GM21723 (cell line): ENCODE results near the gene SEMA3D.
A peak's percentile ranks its signal among the peaks of the same experiment; 100 is the strongest.

Experiments
- ATAC-seq: cut with Tn5 transposase; IDR thresholded peaks from one replicate; pipeline ENCODE4 v1.9.1; 2021; ENCODE audit warnings: mild to moderate bottlenecking, moderate library complexity; ENCODE audit not compliant: unreplicated experiment

Gene SEMA3D

GRCh38 chr7:85184599-85185423, 2.0 kb downstream of the SEMA3D start:
- ATAC-seq: no peak

GRCh38 chr7:85183296-85183695, 3.6 kb downstream of the SEMA3D start:
- ATAC-seq: no peak

GRCh38 chr7:85178531-85179298, 8.1 kb downstream of the SEMA3D start:
- no peak for ATAC-seq

GRCh38 chr7:85177316-85177715, 9.5 kb downstream of the SEMA3D start:
- no peak for ATAC-seq

- ATAC-seq: no peak
Measured at GRCh38 chr7:85176197-85176596, 10.7 kb downstream of the SEMA3D start.

GRCh38 chr7:85175217-85175616, 11.6 kb downstream of the SEMA3D start:
- no peak for ATAC-seq

GRCh38 chr7:85172530-85172941, 14.3 kb downstream of the SEMA3D start:
- ATAC-seq: no peak

- ATAC-seq: no peak
Measured at GRCh38 chr7:85167636-85168035, 19.2 kb downstream of the SEMA3D start.

GRCh38 chr7:85165263-85165662, 21.6 kb downstream of the SEMA3D start:
- no peak for ATAC-seq

- no peak for ATAC-seq
Measured at GRCh38 chr7:85164376-85164775, 22.5 kb downstream of the SEMA3D start.

- ATAC-seq: no peak
Measured at GRCh38 chr7:85162721-85163120, 24.1 kb downstream of the SEMA3D start.

GRCh38 chr7:85160223-85160622, 26.6 kb downstream of the SEMA3D start:
- ATAC-seq: peak; percentile 81

- no peak for ATAC-seq
Measured at GRCh38 chr7:85159003-85159402, 27.9 kb downstream of the SEMA3D start.

- ATAC-seq: no peak
Measured at GRCh38 chr7:85156661-85157208, 30.1 kb downstream of the SEMA3D start.

GRCh38 chr7:85154282-85154937, 32.4 kb downstream of the SEMA3D start:
- no peak for ATAC-seq

- no peak for ATAC-seq
Measured at GRCh38 chr7:85153715-85154114, 33.1 kb downstream of the SEMA3D start.

- no peak for ATAC-seq
Measured at GRCh38 chr7:85150624-85151023, 36.2 kb downstream of the SEMA3D start.

- ATAC-seq: no peak
Measured at GRCh38 chr7:85144771-85145170, 42.1 kb downstream of the SEMA3D start.

GRCh38 chr7:85135977-85136376, 50.9 kb downstream of the SEMA3D start:
- no peak for ATAC-seq

GRCh38 chr7:85133560-85133959, 53.3 kb downstream of the SEMA3D start:
- ATAC-seq: no peak

- no peak for ATAC-seq
Measured at GRCh38 chr7:85133006-85133405, 53.9 kb downstream of the SEMA3D start.
